ENCODE data around the gene SNW1.

The SNW1 gene

DNA sequence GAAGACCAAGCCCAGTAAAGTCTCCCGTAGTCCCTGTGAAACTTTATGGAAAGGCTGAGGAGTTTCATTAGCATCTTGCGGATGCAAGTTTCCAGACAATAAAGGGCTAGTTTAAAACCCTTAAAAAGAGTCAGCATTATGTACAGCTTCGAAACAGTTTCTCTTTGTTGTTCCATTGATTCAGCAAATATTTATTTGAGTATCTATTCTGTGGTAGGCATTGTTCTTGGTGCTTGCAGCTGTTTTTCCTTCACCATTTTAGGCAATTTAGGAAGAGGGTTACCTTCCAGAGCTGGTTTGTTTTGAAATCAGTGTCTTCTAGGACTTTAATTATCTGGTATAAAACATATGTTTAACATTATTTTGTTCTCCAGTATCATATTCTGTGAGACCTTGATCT is 51.5 kb downstream of the SNW1 start:
- no peak for DNase-seq (ENCODE audit: low spot score)
- TF ChIP-seq, protein P1, sequence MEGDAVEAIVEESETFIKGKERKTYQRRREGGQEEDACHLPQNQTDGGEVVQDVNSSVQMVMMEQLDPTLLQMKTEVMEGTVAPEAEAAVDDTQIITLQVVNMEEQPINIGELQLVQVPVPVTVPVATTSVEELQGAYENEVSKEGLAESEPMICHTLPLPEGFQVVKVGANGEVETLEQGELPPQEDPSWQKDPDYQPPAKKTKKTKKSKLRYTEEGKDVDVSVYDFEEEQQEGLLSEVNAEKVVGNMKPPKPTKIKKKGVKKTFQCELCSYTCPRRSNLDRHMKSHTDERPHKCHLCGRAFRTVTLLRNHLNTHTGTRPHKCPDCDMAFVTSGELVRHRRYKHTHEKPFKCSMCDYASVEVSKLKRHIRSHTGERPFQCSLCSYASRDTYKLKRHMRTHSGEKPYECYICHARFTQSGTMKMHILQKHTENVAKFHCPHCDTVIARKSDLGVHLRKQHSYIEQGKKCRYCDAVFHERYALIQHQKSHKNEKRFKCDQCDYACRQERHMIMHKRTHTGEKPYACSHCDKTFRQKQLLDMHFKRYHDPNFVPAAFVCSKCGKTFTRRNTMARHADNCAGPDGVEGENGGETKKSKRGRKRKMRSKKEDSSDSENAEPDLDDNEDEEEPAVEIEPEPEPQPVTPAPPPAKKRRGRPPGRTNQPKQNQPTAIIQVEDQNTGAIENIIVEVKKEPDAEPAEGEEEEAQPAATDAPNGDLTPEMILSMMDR (IDR thresholded peaks at IDR 0.05; ENCODE audit: extremely low read depth, missing control alignments): no peak

DNA sequence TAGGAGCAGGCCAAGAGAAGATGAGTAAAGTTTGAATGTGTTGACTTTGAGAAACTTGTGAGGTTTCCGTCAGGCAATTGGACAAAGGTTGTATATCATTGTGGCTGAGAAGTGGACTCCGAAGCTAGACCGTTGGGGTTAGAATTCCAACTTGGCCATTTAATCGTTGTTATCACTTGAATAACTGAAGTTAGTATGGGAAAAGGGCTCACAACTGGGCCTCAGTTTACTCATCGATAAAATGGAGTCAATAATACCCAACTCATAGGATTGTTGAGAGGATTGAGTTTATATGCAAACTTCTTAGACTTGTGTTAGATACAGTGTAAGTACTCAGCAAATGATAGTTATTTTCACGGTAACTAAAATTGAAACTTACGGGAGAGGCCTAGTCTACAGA is 52.2 kb downstream of the SNW1 start:
- no peak for DNase-seq (ENCODE audit: low spot score)
- TF ChIP-seq, protein P1 (IDR thresholded peaks at IDR 0.05; ENCODE audit: extremely low read depth, missing control alignments): no peak

DNA sequence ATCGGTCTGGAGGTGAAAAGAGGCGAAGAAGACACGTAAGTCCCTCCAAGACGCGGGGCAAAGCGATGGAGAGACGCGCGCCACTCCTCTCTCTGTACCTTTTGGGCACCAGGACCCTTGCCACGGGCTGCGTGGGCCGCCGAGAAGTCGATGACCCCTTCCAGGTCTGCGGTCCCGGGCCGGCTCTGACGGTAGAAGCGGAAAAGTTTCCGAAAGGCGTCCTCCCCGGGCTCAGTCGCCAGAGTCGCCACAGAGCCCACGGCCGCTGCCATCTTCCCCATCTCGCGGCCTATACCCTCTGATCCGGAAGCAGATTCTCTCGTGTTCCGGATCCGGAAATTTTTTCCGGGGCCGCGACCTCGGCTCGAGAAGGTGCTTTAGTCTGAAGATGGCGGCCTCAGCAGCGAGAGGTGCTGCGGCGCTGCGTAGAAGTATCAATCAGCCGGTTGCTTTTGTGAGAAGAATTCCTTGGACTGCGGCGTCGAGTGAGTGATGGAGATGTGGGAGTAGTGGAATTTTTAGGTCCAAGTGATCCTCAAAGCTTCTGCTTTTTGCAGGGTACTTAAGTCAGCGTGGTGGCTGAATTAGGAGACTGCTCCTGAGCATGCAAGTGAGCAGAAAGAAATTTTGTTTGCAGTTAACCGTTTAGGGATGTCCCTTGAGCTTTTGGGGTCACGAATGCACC is 53.1 kb downstream of the SNW1 start, which contains the start of the genes ALKBH1 and SLIRP:
TSS of gene ALKBH1 (minus strand) at position 300 of the 685 bp plus-strand sequence. CDS start at position 281, 19 bp downstream.
TSS of gene SLIRP (plus strand) at position 380 of the 685 bp plus-strand sequence. CDS start at position 389, 9 bp downstream.
- peak; percentile 88 for DNase-seq (ENCODE audit: low spot score)
- TF ChIP-seq, protein P1 (IDR thresholded peaks at IDR 0.05; ENCODE audit: extremely low read depth, missing control alignments): no peak

DNA sequence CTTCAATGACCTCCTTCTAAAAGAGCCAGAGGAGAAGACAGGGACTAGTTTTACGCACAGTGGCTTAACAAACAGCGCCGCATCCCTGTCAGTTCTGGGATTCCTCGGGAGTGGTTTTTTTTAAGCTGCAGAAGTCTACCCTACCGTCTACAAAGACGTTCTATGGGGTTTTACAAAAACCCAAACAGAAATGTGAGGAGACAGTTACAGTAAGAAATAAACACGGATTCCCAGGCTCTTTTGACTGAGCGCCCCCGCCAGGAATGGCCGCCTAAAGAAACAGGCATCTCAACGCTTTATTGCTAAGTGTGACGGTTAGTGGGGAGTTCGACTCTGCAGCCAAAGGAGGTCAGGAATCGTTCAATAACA is 53.6 kb downstream of the SNW1 start:
- TF ChIP-seq, protein P1 (IDR thresholded peaks at IDR 0.05; ENCODE audit: extremely low read depth, missing control alignments): no peak
- DNase-seq (ENCODE audit: low spot score): peak; percentile 30

DNA sequence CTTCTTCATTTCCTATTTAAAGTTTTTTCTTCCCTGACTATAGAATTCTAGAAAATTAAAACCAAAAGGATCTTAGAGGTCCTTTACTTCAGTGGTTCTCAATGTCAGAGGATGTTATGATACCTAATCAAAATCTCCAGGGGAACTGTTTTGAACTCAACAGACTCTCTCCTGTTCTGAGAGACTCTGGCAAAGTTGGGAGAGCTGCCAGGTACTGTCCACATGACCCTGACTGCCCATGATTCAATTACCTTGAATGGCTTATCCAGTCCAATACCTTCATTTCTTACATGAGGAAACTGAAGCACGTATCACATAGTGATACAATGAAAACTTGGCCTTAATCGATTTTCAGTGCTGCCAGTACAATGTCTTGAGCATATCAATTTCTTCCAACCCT is 69.7 kb downstream of the SNW1 start:
- no peak for DNase-seq (ENCODE audit: low spot score)

DNA sequence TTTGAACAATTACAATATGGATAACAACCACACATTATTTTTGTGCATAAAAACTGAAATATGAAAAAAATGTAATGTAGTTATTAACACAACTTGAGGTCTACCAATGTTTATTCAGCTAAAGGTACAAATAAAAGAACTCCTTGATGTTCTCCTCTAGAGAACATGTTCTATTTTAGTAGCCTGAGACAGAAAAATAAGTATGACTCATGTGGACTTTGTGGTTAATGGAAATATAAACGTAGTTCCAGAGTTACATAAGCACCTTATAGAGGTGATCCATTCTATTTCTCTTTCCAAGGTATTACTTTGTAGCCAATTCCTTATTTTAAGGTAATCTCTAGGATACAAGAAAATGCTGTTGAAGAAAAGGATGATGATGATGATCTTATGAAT is 78.8 kb downstream of the SNW1 start:
- TF ChIP-seq, protein P1 (IDR thresholded peaks at IDR 0.05; ENCODE audit: extremely low read depth, missing control alignments): no peak
- DNase-seq (ENCODE audit: low spot score): no peak

More for the DNA sequence above, 69.7 kb downstream of the SNW1 start:
- TF ChIP-seq, protein P1 (IDR thresholded peaks at IDR 0.05; ENCODE audit: extremely low read depth, missing control alignments): no peak

DNA sequence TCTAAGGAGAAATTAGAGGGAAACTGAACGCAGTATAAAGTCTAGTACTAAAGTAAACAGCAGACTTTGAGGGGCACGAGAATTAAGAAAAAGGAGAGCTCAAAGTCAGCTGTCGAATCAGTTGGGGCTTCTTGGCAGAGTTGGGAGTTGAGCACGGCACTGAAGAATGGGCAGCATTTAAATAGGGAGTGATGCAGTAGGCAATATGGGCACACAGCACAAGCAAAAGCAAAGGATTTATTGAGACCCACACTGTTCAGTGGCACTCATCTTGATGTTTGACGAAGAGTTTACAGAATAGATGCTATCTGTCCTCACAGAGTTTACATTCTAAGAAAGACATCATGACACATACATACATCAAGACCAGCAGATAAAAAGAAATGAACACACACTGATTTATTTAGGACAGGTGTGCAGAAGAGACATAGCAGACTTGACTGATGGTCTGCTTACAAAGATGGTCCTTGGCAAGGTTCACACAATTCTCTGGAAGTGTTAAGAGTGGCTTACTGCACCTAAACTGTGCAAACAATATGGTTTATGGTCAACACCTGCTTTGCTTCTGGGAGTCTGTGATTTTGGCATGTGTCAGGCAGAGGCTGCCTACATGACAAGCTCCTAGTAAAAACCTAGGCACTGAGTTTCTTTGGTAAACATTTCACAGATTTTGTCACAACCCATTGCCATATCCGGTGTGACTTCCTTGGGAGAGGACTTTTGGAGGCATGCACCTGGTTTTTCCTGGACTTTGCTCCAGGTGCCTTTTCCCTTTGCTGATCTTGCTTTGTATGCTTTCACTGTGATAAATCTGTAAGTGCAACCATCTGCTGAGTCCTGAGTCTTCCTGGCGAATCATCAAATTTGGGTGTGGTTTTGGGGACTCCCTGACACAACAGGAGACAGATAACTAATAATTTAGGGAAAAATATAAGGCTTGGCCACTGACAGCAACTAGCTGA is 79.5 kb downstream of the SNW1 start:
- DNase-seq (ENCODE audit: low spot score): no peak
- TF ChIP-seq, protein P1 (IDR thresholded peaks at IDR 0.05; ENCODE audit: extremely low read depth, missing control alignments): no peak
